ENCODE data around the gene CDK6. TPM values are rescaled to one million over a fixed set of nuclear protein-coding genes. Genes with fewer than 3 reads are reported as not detected.

Gene CDK6
- total RNA-seq, 2 experiments from 2014 or later = 84.1 to 95.4 TPM

GRCh38 chr7:92782236-92782635, 54.1 kb downstream of the CDK6 start:
- no peaks in the 10 kb centered on the region for H3K27me3 Mint-ChIP-seq
- peaks cover 18% of the 10 kb centered on the region for H3K9me3 Mint-ChIP-seq
- no peak overlapping the region for H3K27ac Mint-ChIP-seq
- H3K4me1 Mint-ChIP-seq = peaks cover 41% of the 10 kb centered on the region
- H3K36me3 Mint-ChIP-seq (ENCODE audit: low read depth) = peaks cover 56% of the 10 kb centered on the region
- DNase-seq = no peak
- ChIA-PET POLR2A (no interaction called here), CTCF (interaction anchor here (1.2 to 1.8 kb wide), 2 partner anchors 11 to 17 kb away, joined by 4 to 6 read pairs; no protein-coding TSS in a partner anchor)
- H3K4me3 Mint-ChIP-seq = no peak overlapping the region

GRCh38 chr7:92781117-92781720, 55.2 kb downstream of the CDK6 start:
- ChIA-PET POLR2A (no interaction called here), CTCF (interaction anchor here (0.7 to 1.8 kb wide), 4 partner anchors 8 to 248 kb away, joined by 3 to 6 read pairs (median 4); no protein-coding TSS in a partner anchor)
- Mint-ChIP-seq H3K36me3 (ENCODE audit: low read depth) (peaks cover 64% of the 10 kb centered on the region), H3K4me1 (peaks cover 48% of the 10 kb centered on the region), H3K4me3 (no peak overlapping the region), H3K27me3 (no peaks in the 10 kb centered on the region), H3K27ac (no peak overlapping the region), H3K9me3 (peaks cover 24% of the 10 kb centered on the region)
- no peak for DNase-seq

- POLR2A ChIA-PET = no interaction called here
- Mint-ChIP-seq H3K4me3 (no peak overlapping the region), H3K27me3 (no peaks in the 10 kb centered on the region), H3K9me3 (peaks cover 24% of the 10 kb centered on the region), H3K4me1 (peaks cover 40% of the 10 kb centered on the region), H3K36me3 (ENCODE audit: low read depth) (peaks cover 58% of the 10 kb centered on the region), H3K27ac (no peak overlapping the region)
- CTCF ChIA-PET = no interaction called here
- DNase-seq = no peak
Measured at GRCh38 chr7:92778972-92779371, 57.4 kb downstream of the CDK6 start.

GRCh38 chr7:92777993-92778392, 58.4 kb downstream of the CDK6 start:
- H3K4me1 Mint-ChIP-seq = peaks cover 40% of the 10 kb centered on the region
- no peak overlapping the region for H3K4me3 Mint-ChIP-seq
- peaks cover 24% of the 10 kb centered on the region for H3K9me3 Mint-ChIP-seq
- H3K27ac Mint-ChIP-seq = no peak overlapping the region
- H3K27me3 Mint-ChIP-seq = no peaks in the 10 kb centered on the region
- peaks cover 68% of the 10 kb centered on the region for H3K36me3 Mint-ChIP-seq (ENCODE audit: low read depth)
- no peak for DNase-seq
- ChIA-PET POLR2A (interaction anchor here (0.5 to 0.7 kb wide), 2 partner anchors 123 to 156 kb away, joined by 6 to 7 read pairs; no protein-coding TSS in a partner anchor), CTCF (no interaction called here)

- DNase-seq = no peak
Measured at GRCh38 chr7:92773808-92774207, 62.6 kb downstream of the CDK6 start.

GRCh38 chr7:92769844-92770243, 66.5 kb downstream of the CDK6 start:
- CTCF ChIA-PET = no interaction called here
- no peak overlapping the region for H3K4me3 Mint-ChIP-seq
- POLR2A ChIA-PET = no interaction called here
- no peak for DNase-seq
- H3K4me1 Mint-ChIP-seq = peaks cover 52% of the 10 kb centered on the region
- peaks cover 69% of the 10 kb centered on the region for H3K36me3 Mint-ChIP-seq (ENCODE audit: low read depth)
- H3K9me3 Mint-ChIP-seq = peaks cover 3% of the 10 kb centered on the region
- H3K27ac Mint-ChIP-seq = no peak overlapping the region
- no peaks in the 10 kb centered on the region for H3K27me3 Mint-ChIP-seq

More at GRCh38 chr7:92773808-92774207, 62.6 kb downstream of the CDK6 start:
- no peak overlapping the region for H3K27ac Mint-ChIP-seq
- H3K36me3 Mint-ChIP-seq (ENCODE audit: low read depth) = peaks cover 63% of the 10 kb centered on the region
- ChIA-PET CTCF (interaction anchor here (1.1 kb wide), 1 partner anchor 8 kb away, joined by 4 read pairs; no protein-coding TSS in a partner anchor), POLR2A (interaction anchor here (1.0 kb wide), 1 partner anchor 36 kb away, joined by 3 read pairs; no protein-coding TSS in a partner anchor)
- peaks cover 36% of the 10 kb centered on the region for H3K4me1 Mint-ChIP-seq
- H3K27me3 Mint-ChIP-seq = no peaks in the 10 kb centered on the region
- peaks cover 12% of the 10 kb centered on the region for H3K9me3 Mint-ChIP-seq
- no peak overlapping the region for H3K4me3 Mint-ChIP-seq

- peaks cover 3% of the 10 kb centered on the region for H3K9me3 Mint-ChIP-seq
- H3K27me3 Mint-ChIP-seq = no peaks in the 10 kb centered on the region
- CTCF ChIA-PET = interaction anchor here (0.6 kb wide), 1 partner anchor 15 kb away, joined by 4 read pairs; no protein-coding TSS in a partner anchor
- no peak overlapping the region for H3K4me3 Mint-ChIP-seq
- peaks cover 67% of the 10 kb centered on the region for H3K36me3 Mint-ChIP-seq (ENCODE audit: low read depth)
- no peak overlapping the region for H3K27ac Mint-ChIP-seq
- DNase-seq = no peak
- POLR2A ChIA-PET = no interaction called here
- peaks cover 49% of the 10 kb centered on the region for H3K4me1 Mint-ChIP-seq
Measured at GRCh38 chr7:92769394-92769699, 67.0 kb downstream of the CDK6 start.

GRCh38 chr7:92768501-92769393, 67.6 kb downstream of the CDK6 start:
- ChIA-PET POLR2A (no interaction called here), CTCF (interaction anchor here (0.6 to 2.3 kb wide), 2 partner anchors 13 to 14 kb away, joined by 4 to 5 read pairs; no protein-coding TSS in a partner anchor)
- Mint-ChIP-seq H3K27ac (no peak overlapping the region), H3K27me3 (no peaks in the 10 kb centered on the region), H3K9me3 (peaks cover 3% of the 10 kb centered on the region), H3K36me3 (ENCODE audit: low read depth) (peaks cover 65% of the 10 kb centered on the region), H3K4me1 (peaks cover 49% of the 10 kb centered on the region), H3K4me3 (no peak overlapping the region)
- DNase-seq = peak; percentile 7

- H3K36me3 Mint-ChIP-seq (ENCODE audit: low read depth) = peaks cover 58% of the 10 kb centered on the region
- no peak for DNase-seq
- H3K27ac Mint-ChIP-seq = no peak overlapping the region
- ChIA-PET POLR2A (no interaction called here), CTCF (interaction anchor here (2.3 kb wide), 1 partner anchor 11 kb away, joined by 5 read pairs; no protein-coding TSS in a partner anchor)
- peaks cover 48% of the 10 kb centered on the region for H3K4me1 Mint-ChIP-seq
- H3K27me3 Mint-ChIP-seq = no peaks in the 10 kb centered on the region
- no peak overlapping the region for H3K4me3 Mint-ChIP-seq
- H3K9me3 Mint-ChIP-seq = peaks cover 3% of the 10 kb centered on the region
Measured at GRCh38 chr7:92767437-92767836, 68.9 kb downstream of the CDK6 start.

GRCh38 chr7:92766461-92767003, 69.8 kb downstream of the CDK6 start:
- Mint-ChIP-seq H3K9me3 (peaks cover 3% of the 10 kb centered on the region), H3K4me3 (no peak overlapping the region), H3K27me3 (no peaks in the 10 kb centered on the region), H3K36me3 (ENCODE audit: low read depth) (peaks cover 61% of the 10 kb centered on the region), H3K4me1 (peaks cover 53% of the 10 kb centered on the region), H3K27ac (no peak overlapping the region)
- DNase-seq = no peak
- ChIA-PET CTCF (interaction anchor here (0.9 to 2.3 kb wide), 7 partner anchors 10 to 151 kb away, joined by 3 to 6 read pairs (median 5); no protein-coding TSS in a partner anchor), POLR2A (no interaction called here)

- peaks cover 3% of the 10 kb centered on the region for H3K9me3 Mint-ChIP-seq
- CTCF ChIA-PET = interaction anchor here (0.6 to 1.8 kb wide), 9 partner anchors 8 to 150 kb away, joined by 3 to 6 read pairs (median 3); no protein-coding TSS in a partner anchor
- no peak for DNase-seq
- POLR2A ChIA-PET = no interaction called here
- no peak overlapping the region for H3K4me3 Mint-ChIP-seq
- H3K27me3 Mint-ChIP-seq = no peaks in the 10 kb centered on the region
- H3K36me3 Mint-ChIP-seq (ENCODE audit: low read depth) = peaks cover 65% of the 10 kb centered on the region
- no peak overlapping the region for H3K27ac Mint-ChIP-seq
- peaks cover 51% of the 10 kb centered on the region for H3K4me1 Mint-ChIP-seq
Measured at GRCh38 chr7:92765725-92766124, 70.6 kb downstream of the CDK6 start.

GRCh38 chr7:92763636-92764423, 72.5 kb downstream of the CDK6 start:
- no peak overlapping the region for H3K27ac Mint-ChIP-seq
- peaks cover 36% of the 10 kb centered on the region for H3K4me1 Mint-ChIP-seq
- peaks cover 3% of the 10 kb centered on the region for H3K9me3 Mint-ChIP-seq
- H3K4me3 Mint-ChIP-seq = no peak overlapping the region
- H3K36me3 Mint-ChIP-seq (ENCODE audit: low read depth) = peaks cover 66% of the 10 kb centered on the region
- no peaks in the 10 kb centered on the region for H3K27me3 Mint-ChIP-seq
- ChIA-PET CTCF (no interaction called here), POLR2A (no interaction called here)
- DNase-seq = no peak
